H1 (cell line): Measurements from ENCODE around the gene TRAF3IP1. TPM values are rescaled to one million over a fixed set of nuclear protein-coding genes. Genes with fewer than 3 reads are reported as not detected.

Experiments
- CTCF ChIA-PET: fragments of 300-600 bp; sonication (Branson Sonifier 250); formaldehyde crosslinking; loops from one replicate; lab custom pipeline; 2021; ENCODE audit not compliant: partially characterized antibody; lab: Charles Lee
- POLR2A ChIA-PET: fragments of 300-600 bp; sonication (Branson Sonifier 250); formaldehyde crosslinking; loops from one replicate; lab custom pipeline; 2021; ENCODE audit warnings: inconsistent platforms; ENCODE audit not compliant: partially characterized antibody; lab: Charles Lee
- DNase-seq, 2 experiments: peaks; one replicate each; pipeline versions ENCODE4 v3.0.0 to v3.0.0-alpha.2; 2010 to 2022; ENCODE audit warnings: low spot score in 2 of 2, low read depth in 1 of 2, mixed read lengths in 1 of 2
- FAIRE-seq: peaks from 2 replicates; lab custom pipeline; 2011; peaks lifted over from hg19 to GRCh38; lab: Jason Lieb, UNC
- H2AFZ ChIP-seq: 2 replicates; pipeline ENCODE4 v1.8.1; 2012; ENCODE audit warnings: low read length, inconsistent platforms
- H2AK5ac ChIP-seq: 2 replicates; pipeline ENCODE4 v1.6.1; 2013; ENCODE audit warnings: low read depth, low read length
- H2BK120ac ChIP-seq: replicated peaks from 2 replicates; pipeline ENCODE3; 2013; ENCODE audit warnings: low read depth, low read length, inconsistent platforms
- H2BK12ac ChIP-seq: 2 replicates; pipeline ENCODE4 v1.6.1; 2013; ENCODE audit warnings: low read depth, low read length
- H2BK15ac ChIP-seq: 2 replicates; pipeline ENCODE4 v1.6.1; 2013; ENCODE audit warnings: low read length
- H2BK20ac ChIP-seq: 2 replicates; pipeline ENCODE4 v1.6.1; 2013; ENCODE audit warnings: low read length
- H2BK5ac ChIP-seq: 2 replicates; pipeline ENCODE4 v1.6.1; 2013; ENCODE audit warnings: low read depth, low read length
- H3K14ac ChIP-seq: 2 replicates; pipeline ENCODE4 v1.6.1; 2013; ENCODE audit warnings: inconsistent platforms; ENCODE audit not compliant: insufficient read length
- H3K18ac ChIP-seq: 2 replicates; pipeline ENCODE4 v1.6.1; 2013; ENCODE audit warnings: low read length; ENCODE audit errors: extremely low read depth
- H3K23ac ChIP-seq: 2 replicates; pipeline ENCODE4 v1.6.1; 2013; ENCODE audit warnings: inconsistent platforms; ENCODE audit not compliant: insufficient read length
- H3K23me2 ChIP-seq: 2 replicates; pipeline ENCODE4 v1.6.1; 2013; ENCODE audit warnings: low read depth, low read length
- H3K27ac ChIP-seq: 2 replicates; pipeline ENCODE4 v1.6.1; 2011; ENCODE audit warnings: low read depth, low read length, inconsistent platforms
- H3K27me3 ChIP-seq, 4 experiments: replicated peaks in 1 of 4; 1 replicate in 1 of 4; 2 replicates in 3 of 4; pipeline versions ENCODE4 v1.6.1 to v1.8.1; 2011 to 2013; ENCODE audit warnings: low read length in 3 of 4, mild to moderate bottlenecking in 3 of 4, inconsistent platforms in 2 of 4, mixed read lengths in 2 of 4, moderate library complexity in 1 of 4; ENCODE audit not compliant: control insufficient read depth in 3 of 4, insufficient read depth in 3 of 4; ENCODE audit errors: extremely low read depth in 1 of 4
- H3K36me3 ChIP-seq, 4 experiments: 2 replicates each; pipeline versions ENCODE4 v1.6.1 to v1.8.1; 2011 to 2013; ENCODE audit warnings: mild to moderate bottlenecking in 4 of 4, low read length in 3 of 4, moderate library complexity in 2 of 4, control low read depth in 1 of 4, inconsistent platforms in 1 of 4; ENCODE audit not compliant: insufficient read depth in 4 of 4, control insufficient read depth in 2 of 4
- H3K4ac ChIP-seq: replicated peaks from 2 replicates; pipeline ENCODE3; 2013; ENCODE audit warnings: low read length, low read depth, mixed read lengths, inconsistent platforms; ENCODE audit not compliant: insufficient read length
- H3K4me1 ChIP-seq, 4 experiments: replicated peaks in 1 of 4; 1 replicate in 1 of 4; 2 replicates in 3 of 4; pipeline versions ENCODE4 v1.6.1 to v1.8.1; 2011 to 2013; ENCODE audit warnings: low read length in 3 of 4, inconsistent platforms in 2 of 4, mixed read lengths in 1 of 4; ENCODE audit not compliant: insufficient read depth in 4 of 4, control insufficient read depth in 3 of 4
- H3K4me2 ChIP-seq, 2 experiments: 2 replicates each; pipeline versions ENCODE4 v1.6.1 to v1.8.1; 2011 to 2013; ENCODE audit warnings: low read depth in 2 of 2, low read length in 2 of 2, control low read depth in 1 of 2, inconsistent platforms in 1 of 2, mild to moderate bottlenecking in 1 of 2; ENCODE audit not compliant: insufficient read depth in 1 of 2
- H3K4me3 ChIP-seq, 4 experiments: fragments of 200-600, 300-600 bp in 1 of 4; sonication (generic), shearing (Covaris generic), sonication (Bioruptor Twin) in 1 of 4; 2 replicates each; pipeline versions ENCODE4 v1.5.1 to v1.8.1; 2011 to 2016; ENCODE audit warnings: low read length in 4 of 4, low read depth in 3 of 4, control low read depth in 2 of 4, inconsistent platforms in 2 of 4, mild to moderate bottlenecking in 2 of 4, mixed read lengths in 1 of 4, moderate library complexity in 1 of 4; ENCODE audit not compliant: insufficient read depth in 2 of 4; ENCODE audit errors: extremely low read depth in 1 of 4
- H3K56ac ChIP-seq: replicated peaks from 2 replicates; pipeline ENCODE3; 2013; ENCODE audit warnings: low read depth, mild to moderate bottlenecking, mixed read lengths, low read length, inconsistent platforms; ENCODE audit not compliant: insufficient read length
- H3K79me1 ChIP-seq: 2 replicates; pipeline ENCODE4 v1.6.1; 2013; ENCODE audit warnings: low read depth, low read length, control low read depth
- H3K79me2 ChIP-seq, 2 experiments: 2 replicates each; pipeline versions ENCODE4 v1.6.1 to v1.8.1; 2012 to 2013; ENCODE audit warnings: low read length in 2 of 2, mild to moderate bottlenecking in 2 of 2, inconsistent platforms in 1 of 2; ENCODE audit not compliant: insufficient read depth in 2 of 2, control insufficient read depth in 1 of 2
- H3K9ac ChIP-seq, 4 experiments: replicated peaks in 1 of 4; 1 replicate in 1 of 4; 2 replicates in 3 of 4; pipeline versions ENCODE4 v1.6.1 to v1.8.1; 2011 to 2013; ENCODE audit warnings: low read depth in 3 of 4, low read length in 3 of 4, control low read depth in 2 of 4, mild to moderate bottlenecking in 2 of 4, moderate library complexity in 2 of 4, inconsistent platforms in 1 of 4; ENCODE audit errors: extremely low read depth in 1 of 4
- H3K9me3 ChIP-seq, 2 experiments: 2 replicates each; pipeline versions ENCODE4 v1.6.1 to v1.8.1; 2012 to 2013; ENCODE audit warnings: mild to moderate bottlenecking in 2 of 2, moderate library complexity in 2 of 2, control low read depth in 1 of 2, inconsistent platforms in 1 of 2, low read depth in 1 of 2, low read length in 1 of 2, mixed read lengths in 1 of 2; ENCODE audit not compliant: insufficient read depth in 2 of 2
- H4K20me1 ChIP-seq, 2 experiments: replicated peaks in 1 of 2; 2 replicates each; pipeline versions ENCODE3 to v1.8.1; 2011 to 2013; ENCODE audit warnings: inconsistent platforms in 2 of 2, low read length in 2 of 2, mild to moderate bottlenecking in 1 of 2; ENCODE audit not compliant: insufficient read depth in 2 of 2, control insufficient read depth in 1 of 2
- H4K5ac ChIP-seq: 2 replicates; pipeline ENCODE4 v1.6.1; 2013; ENCODE audit warnings: low read length, low read depth, mixed read lengths, inconsistent platforms; ENCODE audit not compliant: insufficient read length
- H4K8ac ChIP-seq: 2 replicates; pipeline ENCODE4 v1.8.0; 2013; ENCODE audit warnings: mild to moderate bottlenecking, moderate library complexity, low read length, inconsistent platforms; ENCODE audit not compliant: insufficient read depth; ENCODE audit errors: extremely low read depth
- H4K91ac ChIP-seq: replicated peaks from 2 replicates; pipeline ENCODE3; 2013; ENCODE audit warnings: low read length, mixed read lengths, inconsistent platforms; ENCODE audit not compliant: insufficient read length
- WGBS, 2 experiments: shearing (Covaris generic) in 1 of 2; methylation state at CpG; one replicate each; pipeline versions ENCODE4 v1.1.6 to v1.1.7; 2013 to 2015; ENCODE audit warnings: low lambda C conversion rate in 2 of 2, mixed read lengths in 2 of 2, inconsistent platforms in 1 of 2, low coverage in 1 of 2, missing lambda C conversion rate in 1 of 2; ENCODE audit not compliant: insufficient replicate concordance in 2 of 2, insufficient coverage in 1 of 2, insufficient read length in 1 of 2; ENCODE audit errors: extremely low coverage in 1 of 2, missing lambda C conversion rate in 1 of 2; 5-methylcytosine and 5-hydroxymethylcytosine counted together
- polyA plus RNA-seq, 7 experiments: library from polyadenylated mRNA; depleted of rRNA in 3 of 7; stranded (reverse) in 5 of 7; unstranded in 2 of 7; fragments of >200 nt in 5 of 7; fragments of 200-250 nt in 2 of 7; gene quantifications; 1 replicate in 5 of 7; 2 replicates in 1 of 7; 4 replicates in 1 of 7; pipeline versions ENCODE4 v1.2.1 to v1.2.3, GENCODE V29; 2011 to 2013; ENCODE audit warnings: missing spikeins in 2 of 7, mixed read lengths in 2 of 7
- total RNA-seq: library from RNA; stranded (reverse); fragmentation: NEBNext Ultra II Directional; extraction: Animal tissue kit (Norgen Biotek cat#: 25700); gene quantifications from 2 replicates; pipeline ENCODE4 v1.2.1, GENCODE V29; 2021
- TF ChIP-seq, protein P1 (sequence below): IDR thresholded peaks from 2 replicates; pipeline ENCODE4 v1.6.1; 2012; ENCODE audit warnings: inconsistent platforms

TRAF3IP1 gene
- total and polyA plus RNA-seq, 2 of the 8 experiments (the other 6 are each of a cell fraction or from before 2014, with no cell fraction given): 2.3 to 17.5 TPM

DNA sequence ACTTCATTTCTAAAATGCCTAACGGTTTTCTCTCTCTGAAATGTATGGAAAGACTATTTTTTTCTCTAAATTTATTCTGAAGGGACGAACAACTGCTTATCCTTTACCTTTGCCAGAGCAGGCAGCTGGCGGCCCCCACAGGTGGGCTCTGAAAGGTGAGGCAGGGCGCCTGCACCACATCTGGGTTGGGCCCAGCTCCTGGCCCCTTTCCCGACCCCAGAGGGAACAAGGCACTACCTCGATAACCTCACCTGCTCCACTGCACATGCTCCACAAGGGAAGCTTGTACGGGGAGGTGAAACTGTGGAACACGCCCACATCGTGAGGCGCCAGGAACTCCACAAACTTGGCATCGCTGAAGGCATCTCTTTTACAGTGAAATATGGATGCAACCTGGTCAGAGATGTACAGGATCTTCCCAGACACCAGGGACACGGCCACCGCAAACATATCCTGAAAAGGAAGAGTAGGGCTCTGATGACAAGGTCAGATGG is 49.2 kb upstream of the TRAF3IP1 start:
- no peak for FAIRE-seq
- DNase-seq: no peak
- Histone ChIP-seq H3K4me1 (no peaks in the 10 kb centered on the region), H2BK5ac (no peak overlapping the region), H3K9me3 (no peaks in the 10 kb centered on the region), H3K27me3 (no peaks in the 10 kb centered on the region), H3K56ac (no peak overlapping the region), H2BK15ac (no peak overlapping the region), H3K23me2 (no peaks in the 10 kb centered on the region), H3K14ac (no peak overlapping the region), H3K18ac (no peak overlapping the region), H3K27ac (no peak overlapping the region), H2AFZ (no peak overlapping the region), H3K4ac (no peak overlapping the region), H4K8ac (no peak overlapping the region; the same call in 1 of the 2 replicates), H2BK20ac (no peak overlapping the region), H2AK5ac (no peak overlapping the region), H3K79me2 (no peaks in the 10 kb centered on the region), H3K9ac (no peak overlapping the region), H4K5ac (no peak overlapping the region), H3K4me3 (no peak overlapping the region), H3K23ac (no peak overlapping the region), H2BK120ac (no peak overlapping the region), H3K4me2 (no peak overlapping the region), H2BK12ac (no peak overlapping the region), H4K91ac (no peak overlapping the region), H4K20me1 (peaks cover 0 to 2% of the 10 kb centered on the region in 2 experiments), H3K36me3 (peaks cover 0 to 3% (median 0%) of the 10 kb centered on the region in 4 experiments; a peak in 2 of 8 replicates), H3K79me1 (no peaks in the 10 kb centered on the region)
- CTCF ChIA-PET: interaction anchor here (0.7 to 18.9 kb wide), 2 partner anchors 11 to 17 kb away, joined by 4 to 298 read pairs; partner anchors contain the start of gene PER2
- WGBS, 2 experiments: 94% methylated on average over 13 of the region's 13 CpGs; no CpG with 5 or more reads in 1 of the 2 experiments
- TF ChIP-seq, protein P1, sequence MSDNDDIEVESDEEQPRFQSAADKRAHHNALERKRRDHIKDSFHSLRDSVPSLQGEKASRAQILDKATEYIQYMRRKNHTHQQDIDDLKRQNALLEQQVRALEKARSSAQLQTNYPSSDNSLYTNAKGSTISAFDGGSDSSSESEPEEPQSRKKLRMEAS: no peak
- POLR2A ChIA-PET: interaction anchor here (0.9 to 1.5 kb wide), 2 partner anchors 14 to 31 kb away, joined by 3 read pairs; partner anchors contain the start of gene HES6
